ENCODE measurements around the gene DNAJC5G. TPM values are rescaled to one million over a fixed set of nuclear protein-coding genes. Genes with fewer than 3 reads are reported as not detected.

The DNAJC5G gene
- total and polyA plus RNA-seq, 11 donors: 0.11 to 3.3 (median 1.2) TPM

DNA sequence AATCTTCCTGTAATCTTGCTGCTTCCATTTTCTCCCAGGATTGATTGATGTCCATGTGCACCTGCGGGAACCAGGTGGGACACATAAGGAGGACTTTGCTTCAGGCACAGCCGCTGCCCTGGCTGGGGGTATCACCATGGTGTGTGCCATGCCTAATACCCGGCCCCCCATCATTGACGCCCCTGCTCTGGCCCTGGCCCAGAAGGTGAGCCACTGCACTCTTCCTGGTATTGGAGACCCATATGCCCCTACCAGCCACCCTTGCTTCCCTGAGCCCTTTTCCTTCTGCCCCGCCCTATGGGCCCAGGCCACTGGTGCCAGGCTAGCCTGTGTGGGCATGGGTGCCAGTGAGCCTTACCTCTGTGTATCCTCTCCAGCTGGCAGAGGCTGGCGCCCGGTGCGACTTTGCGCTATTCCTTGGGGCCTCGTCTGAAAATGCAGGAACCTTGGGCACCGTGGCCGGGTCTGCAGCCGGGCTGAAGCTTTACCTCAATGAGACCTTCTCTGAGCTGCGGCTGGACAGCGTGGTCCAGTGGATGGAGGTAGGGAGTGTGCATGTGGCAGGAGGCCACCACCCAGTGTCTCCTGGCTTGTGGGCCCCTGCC lies 37.8 kb upstream of the DNAJC5G start:
- H3K4me1 ChIP-seq: peaks cover 0 to 4% (median 0%) of the 10 kb centered on the region in 12 donors
- peaks cover 0 to 100% (median 99%) of the 10 kb centered on the region in 9 donors for H3K36me3 ChIP-seq
- WGBS, 4 donors: 94 to 99% (median 97%) methylated on average over 11 to 15 of the region's 15 CpGs
- TF ChIP-seq CTCF (IDR thresholded peaks at IDR 0.05) (no peak), POLR2A (IDR thresholded peaks at IDR 0.05) (no peak)
- intact Hi-C loops (cut with DNase I): no loop called here
- no peaks in the 10 kb centered on the region for H3K9me3 ChIP-seq
- no peaks in the 10 kb centered on the region for H3K27me3 ChIP-seq
- ATAC-seq (no peak), DNase-seq (no peak)
- no peak overlapping the region for H3K4me3 ChIP-seq
- H3K27ac ChIP-seq: no peak overlapping the region

DNA sequence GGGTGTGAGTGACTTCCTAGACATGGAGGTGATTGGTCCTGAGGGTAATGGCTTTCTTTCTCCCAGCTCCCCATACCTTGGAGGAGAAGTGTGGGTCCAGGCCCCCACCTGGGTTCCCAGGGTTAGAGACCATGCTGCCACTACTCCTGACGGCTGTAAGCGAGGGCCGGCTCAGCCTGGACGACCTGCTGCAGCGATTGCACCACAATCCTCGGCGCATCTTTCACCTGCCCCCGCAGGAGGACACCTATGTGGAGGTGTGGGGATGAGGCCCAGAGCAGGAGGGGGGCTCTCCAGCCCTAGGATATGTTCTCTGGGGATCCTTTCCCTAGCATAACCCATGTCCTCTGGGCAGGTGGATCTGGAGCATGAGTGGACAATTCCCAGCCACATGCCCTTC lies 36.3 kb upstream of the DNAJC5G start:
- no peaks in the 10 kb centered on the region for H3K9me3 ChIP-seq
- no peak overlapping the region for H3K4me3 ChIP-seq
- H3K27ac ChIP-seq: no peak overlapping the region
- H3K4me1 ChIP-seq: peaks cover 0 to 18% (median 5%) of the 10 kb centered on the region in 12 donors
- peaks cover 0 to 99% (median 96%) of the 10 kb centered on the region in 9 donors for H3K36me3 ChIP-seq
- intact Hi-C loops (cut with DNase I): no loop called here
- 92 to 98% (median 95%) methylated on average over 5 to 8 of the region's 8 CpGs for WGBS, 4 donors
- H3K27me3 ChIP-seq: no peaks in the 10 kb centered on the region
- no peak for TF ChIP-seq POLR2A (IDR thresholded peaks at IDR 0.05)
- TF ChIP-seq CTCF (IDR thresholded peaks at IDR 0.05): no peak
- DNase-seq (no peak), ATAC-seq (no peak)

- H3K36me3 ChIP-seq: peaks cover 0 to 96% (median 82%) of the 10 kb centered on the region in 9 donors
- DNase-seq (peak in 1 of 5 donors; percentile 44), ATAC-seq (no peak)
- WGBS, 4 donors: 88 to 96% (median 92%) methylated on average over 9 of the region's 9 CpGs
- no peaks in the 10 kb centered on the region for H3K27me3 ChIP-seq
- TF ChIP-seq CTCF (IDR thresholded peaks at IDR 0.05) (no peak), POLR2A (IDR thresholded peaks at IDR 0.05) (no peak)
- intact Hi-C loops (cut with DNase I): no loop called here
- H3K4me3 ChIP-seq: no peak overlapping the region
- peaks cover 0 to 24% (median 5%) of the 10 kb centered on the region in 12 donors for H3K4me1 ChIP-seq
- H3K27ac ChIP-seq: no peak overlapping the region
- no peaks in the 10 kb centered on the region for H3K9me3 ChIP-seq
Measured at GRCh38 chr2:27240406-27240805, 34.8 kb upstream of the DNAJC5G start.

DNA sequence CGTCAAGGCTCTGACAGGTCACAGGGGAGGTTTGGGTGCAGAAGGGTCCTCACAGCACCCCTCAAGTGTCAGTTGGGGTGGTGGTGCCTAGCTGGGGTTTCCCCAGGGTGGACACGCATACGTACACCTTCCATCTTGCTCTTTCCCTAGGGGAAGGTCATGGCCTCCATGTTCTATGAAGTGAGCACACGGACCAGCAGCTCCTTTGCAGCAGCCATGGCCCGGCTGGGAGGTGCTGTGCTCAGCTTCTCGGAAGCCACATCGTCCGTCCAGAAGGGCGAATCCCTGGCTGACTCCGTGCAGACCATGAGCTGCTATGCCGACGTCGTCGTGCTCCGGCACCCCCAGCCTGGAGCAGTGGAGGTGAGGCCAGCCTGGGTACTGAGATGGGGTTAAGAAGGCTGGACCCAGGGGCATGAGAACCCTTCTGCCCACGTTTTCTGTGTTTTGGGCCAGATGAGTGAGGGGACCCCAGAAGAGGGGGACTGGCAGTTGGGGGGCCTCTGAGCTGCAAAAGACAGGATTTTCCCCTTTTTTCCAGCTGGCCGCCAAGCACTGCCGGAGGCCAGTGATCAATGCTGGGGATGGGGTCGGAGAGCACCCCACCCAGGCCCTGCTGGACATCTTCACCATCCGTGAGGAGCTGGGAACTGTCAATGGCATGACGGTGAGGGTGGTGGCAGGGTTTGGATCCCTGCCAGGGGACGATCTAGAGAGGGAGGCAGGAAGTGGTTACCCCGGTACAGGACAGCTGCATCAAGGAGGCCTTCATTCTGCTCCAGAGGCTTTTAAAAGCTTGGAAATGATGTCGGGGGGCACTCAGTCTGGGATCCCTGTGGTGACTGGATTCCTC lies 33.2 kb upstream of the DNAJC5G start:
- Histone ChIP-seq H3K4me3 (no peak overlapping the region), H3K36me3 (peaks cover 0 to 80% (median 66%) of the 10 kb centered on the region in 9 donors), H3K27me3 (no peaks in the 10 kb centered on the region), H3K9me3 (no peaks in the 10 kb centered on the region), H3K27ac (no peak overlapping the region), H3K4me1 (peaks cover 0 to 26% (median 5%) of the 10 kb centered on the region in 12 donors)
- WGBS, 4 donors: 83 to 91% (median 86%) methylated on average over 18 to 24 of the region's 24 CpGs
- DNase-seq: no peak
- ATAC-seq: no peak
- intact Hi-C loops (cut with DNase I): no loop called here
- TF ChIP-seq POLR2A (IDR thresholded peaks at IDR 0.05) (no peak), CTCF (IDR thresholded peaks at IDR 0.05) (no peak)

Data from heart left ventricle (tissue), 16 donors.